H4 (cell line): ENCODE data around the gene CPNE5. TPM values are rescaled to one million over a fixed set of nuclear protein-coding genes. Genes with fewer than 3 reads are reported as not detected.
A peak's percentile ranks its signal among the peaks of the same experiment; 100 is the strongest.

Source experiments
- DNase-seq: peaks from one replicate; pipeline ENCODE4 v3.0.0-alpha.2; 2015; ENCODE audit warnings: low spot score
- total RNA-seq: library from RNA; depleted of rRNA; stranded (reverse); fragments of >200 nt; shearing (Covaris generic); gene quantifications from 2 replicates; pipeline ENCODE4 v1.2.3, GENCODE V29; 2014

Gene CPNE5
- total RNA-seq, 1 experiment from 2014 or later = not detected

- peak; percentile 64 for DNase-seq
Observed at GRCh38 chr6:36765594-36766398, 73.4 kb downstream of the CPNE5 start.

GRCh38 chr6:36765190-36765589 is 74.1 kb downstream of the CPNE5 start:
- no peak for DNase-seq

- no peak for DNase-seq
Observed at GRCh38 chr6:36762123-36762522, 77.1 kb downstream of the CPNE5 start.

- no peak for DNase-seq
Observed at GRCh38 chr6:36760685-36761435, 78.4 kb downstream of the CPNE5 start.

GRCh38 chr6:36759148-36759759 is 80.0 kb downstream of the CPNE5 start:
- DNase-seq = peak; percentile 50

GRCh38 chr6:36758516-36759147 is 80.6 kb downstream of the CPNE5 start:
- no peak for DNase-seq

- no peak for DNase-seq
Observed at GRCh38 chr6:36757943-36758508, 81.2 kb downstream of the CPNE5 start.

- DNase-seq = no peak
Observed at GRCh38 chr6:36757206-36757605, 82.0 kb downstream of the CPNE5 start.

GRCh38 chr6:36756786-36757185 is 82.5 kb downstream of the CPNE5 start:
- DNase-seq = no peak

GRCh38 chr6:36755435-36756348 is 83.6 kb downstream of the CPNE5 start:
- no peak for DNase-seq

GRCh38 chr6:36754582-36755434 is 84.4 kb downstream of the CPNE5 start:
- no peak for DNase-seq

- no peak for DNase-seq
Observed at GRCh38 chr6:36753671-36754405, 85.4 kb downstream of the CPNE5 start.

GRCh38 chr6:36752886-36753506 is 86.2 kb downstream of the CPNE5 start:
- no peak for DNase-seq

GRCh38 chr6:36752187-36752885 is 86.9 kb downstream of the CPNE5 start:
- DNase-seq = no peak

- no peak for DNase-seq
Observed at GRCh38 chr6:36751833-36752186, 87.4 kb downstream of the CPNE5 start.

- no peak for DNase-seq
Observed at GRCh38 chr6:36751091-36751490, 88.2 kb downstream of the CPNE5 start.

GRCh38 chr6:36749829-36750489 is 89.3 kb downstream of the CPNE5 start:
- no peak for DNase-seq

GRCh38 chr6:36746251-36746650 is 93.0 kb downstream of the CPNE5 start:
- no peak for DNase-seq
